Measurements from ENCODE around the gene NOS1.

- TF ChIP-seq CTCF (IDR thresholded peaks at IDR 0.05): no peak
- no peak for TF ChIP-seq POLR2AphosphoS5 (IDR thresholded peaks at IDR 0.05)
These were observed 965 bp upstream of the NOS1 start for GRCh38 chr12:117362391-117362790.

Measured in suprapubic skin (tissue), 3 donors.